HEK293 (cell line): Measurements from ENCODE around the gene ITPR3.

Experiments used
- ATF2 ChIP-seq: fragments of 450-650 bp; formaldehyde crosslinking; IDR thresholded peaks from 2 replicates; pipeline ENCODE4 v1.5.1; 2016; ENCODE audit warnings: missing biosample characterization, missing genetic modification characterization, low read depth
- BCL11B ChIP-seq: fragments of 450-650 bp; formaldehyde crosslinking; IDR thresholded peaks from 2 replicates; pipeline ENCODE4 v1.5.1; 2016; ENCODE audit warnings: low read depth, missing biosample characterization, missing genetic modification characterization
- GLI4 ChIP-seq: fragments of 450-650 bp; formaldehyde crosslinking; IDR thresholded peaks from 2 replicates; pipeline ENCODE4 v1.5.1; 2016; ENCODE audit warnings: missing biosample characterization, missing genetic modification characterization
- GLIS1 ChIP-seq: fragments of 450-650 bp; formaldehyde crosslinking; IDR thresholded peaks from 2 replicates; pipeline ENCODE4 v1.5.1; 2016; ENCODE audit warnings: missing biosample characterization, missing genetic modification characterization
- GLIS2 ChIP-seq: fragments of 450-650 bp; formaldehyde crosslinking; IDR thresholded peaks from 2 replicates; pipeline ENCODE4 v1.5.1; 2016; ENCODE audit warnings: missing biosample characterization, missing genetic modification characterization
- HOXC10 ChIP-seq: sonication (generic); formaldehyde crosslinking; IDR thresholded peaks from 2 replicates; pipeline ENCODE4 v1.8.1; 2023; ENCODE audit warnings: mild to moderate bottlenecking, missing genetic modification reagents
- SP3 ChIP-seq: fragments of 450-650 bp; formaldehyde crosslinking; IDR thresholded peaks from 2 replicates; pipeline ENCODE4 v1.5.1; 2016; ENCODE audit warnings: missing biosample characterization, missing genetic modification characterization
- WT1 ChIP-seq: fragments of 450-650 bp; formaldehyde crosslinking; IDR thresholded peaks from 2 replicates; pipeline ENCODE4 v1.5.1; 2016; ENCODE audit warnings: missing biosample characterization, missing genetic modification characterization
- ZBTB10 ChIP-seq: fragments of 450-650 bp; formaldehyde crosslinking; IDR thresholded peaks from 2 replicates; pipeline ENCODE4 v1.5.1; 2016; ENCODE audit warnings: missing biosample characterization, missing genetic modification characterization
- ZBTB17 ChIP-seq: fragments of 450-650 bp; formaldehyde crosslinking; IDR thresholded peaks from 2 replicates; pipeline ENCODE4 v1.5.1; 2016; ENCODE audit warnings: missing biosample characterization, missing genetic modification characterization
- ZBTB20 ChIP-seq: fragments of 450-650 bp; formaldehyde crosslinking; IDR thresholded peaks from 2 replicates; pipeline ENCODE4 v1.5.1; 2016; ENCODE audit warnings: missing biosample characterization, missing genetic modification characterization
- ZBTB26 ChIP-seq: fragments of 450-650 bp; formaldehyde crosslinking; optimal IDR thresholded peaks from 2 replicates; pipeline ENCODE3; 2016; ENCODE audit warnings: missing biosample characterization, mild to moderate bottlenecking, missing genetic modification characterization
- ZBTB48 ChIP-seq: fragments of 450-650 bp; formaldehyde crosslinking; IDR thresholded peaks from 2 replicates; pipeline ENCODE4 v1.5.1; 2016; ENCODE audit warnings: missing biosample characterization, missing genetic modification characterization
- ZFP41 ChIP-seq: fragments of 450-650 bp; formaldehyde crosslinking; IDR thresholded peaks from 2 replicates; pipeline ENCODE4 v1.5.1; 2016; ENCODE audit warnings: missing biosample characterization, missing genetic modification characterization, borderline replicate concordance
- ZNF148 ChIP-seq: fragments of 450-650 bp; formaldehyde crosslinking; IDR thresholded peaks from 2 replicates; pipeline ENCODE4 v1.5.0; 2017; ENCODE audit warnings: missing biosample characterization, missing genetic modification characterization, borderline replicate concordance
- ZNF157 ChIP-seq: fragments of 450-650 bp; formaldehyde crosslinking; IDR thresholded peaks from 2 replicates; pipeline ENCODE4 v1.5.1; 2016; ENCODE audit warnings: missing biosample characterization, missing genetic modification characterization
- ZNF19 ChIP-seq: fragments of 450-650 bp; formaldehyde crosslinking; IDR thresholded peaks from 2 replicates; pipeline ENCODE4; 2016; ENCODE audit warnings: missing biosample characterization, missing genetic modification characterization, low read depth
- ZNF274 ChIP-seq, 2 experiments: fragments of 200-500 bp in 1 of 2; fragments of 450-650 bp in 1 of 2; sonication (Bioruptor generic) in 1 of 2; formaldehyde crosslinking in 1 of 2; IDR thresholded peaks; 2 replicates each; pipeline versions ENCODE4 v1.5.1 to v1.6.1; 2014 to 2016; ENCODE audit warnings: borderline replicate concordance in 1 of 2, inconsistent platforms in 1 of 2, low read length in 1 of 2, missing biosample characterization in 1 of 2, missing genetic modification characterization in 1 of 2
- ZNF341 ChIP-seq: fragments of 450-650 bp; formaldehyde crosslinking; IDR thresholded peaks from 2 replicates; pipeline ENCODE4; 2016; ENCODE audit warnings: low read depth, missing biosample characterization, missing genetic modification characterization
- ZNF366 ChIP-seq: fragments of 450-650 bp; formaldehyde crosslinking; conservative IDR thresholded peaks from 2 replicates; pipeline ENCODE4 v1.5.1; 2016; ENCODE audit warnings: missing biosample characterization, missing genetic modification characterization
- ZNF391 ChIP-seq: fragments of 450-650 bp; formaldehyde crosslinking; IDR thresholded peaks from 2 replicates; pipeline ENCODE4 v1.5.1; 2016; ENCODE audit warnings: low read depth, missing biosample characterization, missing genetic modification characterization, borderline replicate concordance
- ZNF514 ChIP-seq: fragments of 450-650 bp; formaldehyde crosslinking; IDR thresholded peaks from 2 replicates; pipeline ENCODE4 v1.5.1; 2016; ENCODE audit warnings: missing biosample characterization, missing genetic modification characterization
- ZNF530 ChIP-seq: fragments of 450-650 bp; formaldehyde crosslinking; IDR thresholded peaks from 2 replicates; pipeline ENCODE4 v1.5.1; 2016; ENCODE audit warnings: low read depth, missing biosample characterization, missing genetic modification characterization
- ZNF580 ChIP-seq: fragments of 450-650 bp; formaldehyde crosslinking; IDR thresholded peaks from 2 replicates; pipeline ENCODE4 v1.5.1; 2016; ENCODE audit warnings: missing biosample characterization, missing genetic modification characterization
- ZNF624 ChIP-seq: fragments of 450-650 bp; formaldehyde crosslinking; IDR thresholded peaks from 2 replicates; pipeline ENCODE4 v1.5.1; 2017; ENCODE audit warnings: missing biosample characterization, missing genetic modification characterization
- ZNF645 ChIP-seq: fragments of 450-650 bp; formaldehyde crosslinking; IDR thresholded peaks from 2 replicates; pipeline ENCODE4; 2016; ENCODE audit warnings: missing biosample characterization, missing genetic modification characterization
- ZNF837 ChIP-seq: fragments of 450-650 bp; formaldehyde crosslinking; IDR thresholded peaks from 2 replicates; pipeline ENCODE4 v1.5.1; 2016; ENCODE audit warnings: missing biosample characterization, missing genetic modification characterization
- ZSCAN16 ChIP-seq: fragments of 450-650 bp; formaldehyde crosslinking; IDR thresholded peaks from 2 replicates; pipeline ENCODE4 v1.5.1; 2016; ENCODE audit warnings: missing biosample characterization, missing genetic modification characterization
- ZSCAN5A ChIP-seq: fragments of 450-650 bp; formaldehyde crosslinking; IDR thresholded peaks from 2 replicates; pipeline ENCODE4 v1.5.1; 2016; ENCODE audit warnings: missing biosample characterization, missing genetic modification characterization

Gene ITPR3

GRCh38 chr6:33620158-33620855 is 815 bp upstream of the ITPR3 start (continued):
- TF ChIP-seq ZNF274 (IDR thresholded peaks at IDR 0.05; ENCODE audit: low read length) (no peak), ZNF274 (tag by site-specific recombination; IDR thresholded peaks at IDR 0.05; ENCODE audit: borderline replicate concordance) (no peak), HOXC10 (no peak), ZNF366 (tag by site-specific recombination) (peak; percentile 75), ZNF530 (no peak), GLI4 (tag by site-specific recombination) (no peak), ATF2 (no peak), ZBTB20 (tag by site-specific recombination) (peak; percentile 66), ZNF514 (tag by site-specific recombination) (no peak), WT1 (peak; percentile 8; the same call in 1 of the 2 replicates), ZBTB48 (peak; percentile 34; the same call in 1 of the 2 replicates), ZNF157 (tag by site-specific recombination) (no peak), ZSCAN5A (tag by site-specific recombination) (no peak), ZNF19 (tag by site-specific recombination) (no peak), ZBTB26 (tag by site-specific recombination) (no peak), ZNF837 (tag by site-specific recombination) (no peak), ZSCAN16 (tag by site-specific recombination) (peak; percentile 75), ZNF391 (tag by site-specific recombination) (no peak; the same call in 1 of the 2 replicates), ZFP41 (tag by site-specific recombination) (no peak), GLIS1 (tag by site-specific recombination) (peak; percentile 85), ZBTB17 (peak; percentile 57; the same call in 1 of the 2 replicates), ZBTB10 (tag by site-specific recombination) (peak; percentile 40; the same call in 1 of the 2 replicates), ZNF148 (tag by site-specific recombination) (no peak), BCL11B (tag by site-specific recombination) (no peak), SP3 (tag by site-specific recombination) (peak; percentile 56; the same call in 1 of the 2 replicates), GLIS2 (tag by site-specific recombination) (peak; percentile 92), ZNF645 (no peak), ZNF341 (tag by site-specific recombination) (peak; percentile 76; the same call in 1 of the 2 replicates), ZNF624 (tag by site-specific recombination) (no peak), ZNF580 (tag by site-specific recombination) (no peak)
